Activated naive CD4-positive, alpha-beta T cell treated with anti-CD3 and anti-CD28 coated beads, Interleukin-2, amount 50 U/mL, for 24 hours (primary cell): ENCODE measurements around the gene FAM236C.
"Not testable (repeated sequence)": the region's sequence is repeated elsewhere in the genome, so short reads cannot be mapped to it uniquely, and the experiment has no call there.

Experiments
- H3K27ac Mint-ChIP-seq: one replicate; pipeline ENCODE4 v1.8.0; 2021; ENCODE audit warnings: mild to moderate bottlenecking, mixed read lengths
- H3K27me3 Mint-ChIP-seq: one replicate; pipeline ENCODE4 v1.8.0; 2021; ENCODE audit warnings: mixed read lengths
- H3K36me3 Mint-ChIP-seq: one replicate; pipeline ENCODE4 v1.8.0; 2021; ENCODE audit warnings: mixed read lengths
- H3K4me1 Mint-ChIP-seq: one replicate; pipeline ENCODE4 v1.8.0; 2021; ENCODE audit warnings: mixed read lengths
- H3K4me3 Mint-ChIP-seq: one replicate; pipeline ENCODE4 v1.8.0; 2021; ENCODE audit warnings: mild to moderate bottlenecking, mixed read lengths
- H3K9me3 Mint-ChIP-seq: one replicate; pipeline ENCODE4 v1.8.0; 2021; ENCODE audit warnings: mixed read lengths

FAM236C gene

DNA sequence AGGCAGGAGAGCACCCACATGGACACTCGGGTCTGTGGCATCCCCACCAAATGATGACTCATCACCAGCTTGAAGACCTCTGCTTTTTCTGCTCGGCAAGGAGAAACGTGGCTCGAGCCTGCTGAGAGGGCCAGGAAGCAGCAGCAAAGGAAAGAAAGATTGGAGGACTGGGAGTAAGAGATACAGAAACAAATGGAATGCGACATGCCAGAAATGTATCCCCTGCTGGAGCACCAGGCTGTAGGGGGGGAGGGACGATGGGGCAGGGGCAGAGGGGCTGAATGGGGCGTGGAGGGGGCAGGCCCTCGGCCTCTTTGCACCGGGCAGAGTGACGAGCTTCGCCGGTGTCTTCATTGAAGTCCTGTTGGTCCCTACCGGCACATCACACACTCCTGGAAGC, at the start of gene FAM236C:
FAM236C (plus strand) TSS at position 301 of the 400 bp plus-strand sequence. CDS start 100 bp downstream, outside the sequence.
- not testable (repeated sequence) for H3K27ac Mint-ChIP-seq, H3K9me3 Mint-ChIP-seq, H3K4me3 Mint-ChIP-seq, H3K4me1 Mint-ChIP-seq, H3K27me3 Mint-ChIP-seq, H3K36me3 Mint-ChIP-seq

DNA sequence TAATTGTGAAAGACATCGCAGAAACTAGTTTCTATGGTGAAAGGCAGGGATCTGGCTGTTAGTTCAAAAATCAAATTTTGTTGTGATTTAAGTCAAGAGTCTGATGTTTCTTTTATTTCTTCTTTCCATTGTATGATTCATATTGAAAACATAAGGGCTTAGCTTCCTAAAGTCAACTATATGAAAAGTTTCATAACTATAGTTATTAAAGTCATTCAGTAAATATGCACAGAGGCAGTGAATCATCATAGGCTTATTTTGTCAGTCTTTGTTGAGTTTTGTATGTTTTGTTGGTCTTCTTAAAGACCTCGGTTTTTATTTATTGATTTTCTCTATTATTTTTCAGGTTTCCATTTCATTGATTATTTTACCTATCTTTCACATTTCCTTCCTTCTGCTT, 29.5 kb upstream of the FAM236C start:
- H3K36me3 Mint-ChIP-seq, H3K4me1 Mint-ChIP-seq, H3K27me3 Mint-ChIP-seq, H3K9me3 Mint-ChIP-seq, H3K27ac Mint-ChIP-seq, H3K4me3 Mint-ChIP-seq: not testable (repeated sequence)

DNA sequence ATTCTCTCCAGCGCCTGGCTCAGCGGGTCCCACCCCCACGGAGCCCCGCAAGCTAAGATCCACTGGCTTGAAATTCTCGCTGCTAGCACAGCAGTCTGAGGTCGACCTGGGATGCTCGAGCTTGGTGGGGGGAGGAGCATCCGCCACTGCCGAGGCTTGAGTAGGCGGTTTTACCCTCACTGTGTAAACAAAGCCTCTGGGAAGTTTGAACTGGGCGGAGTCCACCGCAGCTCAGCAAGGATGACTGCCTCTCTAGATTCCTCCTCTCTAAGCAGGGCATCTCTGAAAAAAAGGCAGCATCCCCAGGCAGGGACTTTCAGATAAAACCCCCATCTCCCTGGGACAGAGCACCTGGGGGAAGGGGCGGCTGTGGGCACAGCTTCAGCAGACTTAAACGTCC, 22.7 kb upstream of the FAM236C start:
- not testable (repeated sequence) for H3K4me1 Mint-ChIP-seq, H3K27ac Mint-ChIP-seq, H3K9me3 Mint-ChIP-seq, H3K36me3 Mint-ChIP-seq, H3K27me3 Mint-ChIP-seq, H3K4me3 Mint-ChIP-seq

DNA sequence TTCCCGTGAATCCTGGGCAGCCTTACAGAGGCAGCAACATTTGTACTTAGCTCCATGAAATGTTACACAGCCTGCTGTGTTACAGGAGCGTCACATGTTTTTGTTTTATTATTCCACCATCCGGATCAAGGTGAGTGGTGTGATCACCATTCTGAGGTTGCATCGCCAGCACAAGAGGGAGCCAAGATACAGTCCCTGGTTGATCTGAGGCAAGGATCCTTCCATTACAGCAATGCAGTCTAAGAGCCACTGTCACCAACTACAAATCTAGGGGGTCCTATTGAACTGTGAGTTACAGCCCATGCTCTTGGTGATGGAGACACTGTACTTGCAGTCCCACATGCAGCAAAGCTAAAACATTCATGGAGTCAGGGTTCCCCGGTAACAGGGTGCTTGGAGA, 3.7 kb downstream of the FAM236C start:
- not testable (repeated sequence) for H3K27ac Mint-ChIP-seq, H3K36me3 Mint-ChIP-seq, H3K9me3 Mint-ChIP-seq, H3K4me3 Mint-ChIP-seq, H3K27me3 Mint-ChIP-seq, H3K4me1 Mint-ChIP-seq

DNA sequence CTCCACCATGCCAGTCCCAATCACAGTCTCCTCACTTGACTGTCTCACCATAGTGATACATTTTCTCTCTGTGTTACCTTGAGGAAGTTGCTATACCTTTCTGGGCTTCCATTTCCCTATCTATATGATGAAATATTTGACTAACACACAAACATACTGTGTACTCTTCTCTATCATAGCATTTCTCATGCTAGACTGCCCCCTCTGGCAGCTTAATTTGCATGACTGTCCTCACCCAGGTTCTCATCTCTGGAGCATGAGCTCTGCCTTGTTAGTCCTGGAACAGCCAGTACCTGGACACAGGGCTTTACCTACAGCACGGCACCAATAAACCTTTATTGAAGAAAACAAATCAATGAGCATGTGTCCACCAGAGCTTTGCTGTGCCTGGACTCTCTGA, 19.9 kb downstream of the FAM236C start:
- H3K27me3 Mint-ChIP-seq, result not testable (repeated sequence)

DNA sequence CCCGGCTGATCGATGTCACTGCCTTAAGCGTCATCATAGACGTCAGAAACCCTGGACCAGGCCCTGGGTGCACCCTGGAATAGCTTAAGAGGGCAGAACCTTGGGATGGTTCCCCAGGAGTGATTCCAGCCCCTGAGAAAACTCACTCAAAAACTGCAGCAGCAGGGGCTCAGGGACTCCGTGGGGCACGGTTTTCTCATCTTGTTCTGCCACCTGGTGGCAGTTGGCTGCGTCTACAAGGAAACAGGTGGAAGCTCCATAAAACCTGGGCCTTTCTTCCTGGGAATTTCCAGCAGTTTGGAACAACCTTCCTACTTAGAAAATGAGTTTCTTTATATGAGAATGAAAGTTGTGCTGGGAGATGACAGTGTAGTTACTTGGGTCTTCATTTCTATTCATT, 24.0 kb downstream of the FAM236C start:
- H3K9me3 Mint-ChIP-seq, H3K36me3 Mint-ChIP-seq, H3K4me1 Mint-ChIP-seq, H3K27ac Mint-ChIP-seq, H3K4me3 Mint-ChIP-seq, H3K27me3 Mint-ChIP-seq: not testable (repeated sequence)

More for the DNA sequence above, 19.9 kb downstream of the FAM236C start:
- H3K9me3 Mint-ChIP-seq, H3K4me3 Mint-ChIP-seq, H3K36me3 Mint-ChIP-seq, H3K27ac Mint-ChIP-seq, H3K4me1 Mint-ChIP-seq: not testable (repeated sequence)

DNA sequence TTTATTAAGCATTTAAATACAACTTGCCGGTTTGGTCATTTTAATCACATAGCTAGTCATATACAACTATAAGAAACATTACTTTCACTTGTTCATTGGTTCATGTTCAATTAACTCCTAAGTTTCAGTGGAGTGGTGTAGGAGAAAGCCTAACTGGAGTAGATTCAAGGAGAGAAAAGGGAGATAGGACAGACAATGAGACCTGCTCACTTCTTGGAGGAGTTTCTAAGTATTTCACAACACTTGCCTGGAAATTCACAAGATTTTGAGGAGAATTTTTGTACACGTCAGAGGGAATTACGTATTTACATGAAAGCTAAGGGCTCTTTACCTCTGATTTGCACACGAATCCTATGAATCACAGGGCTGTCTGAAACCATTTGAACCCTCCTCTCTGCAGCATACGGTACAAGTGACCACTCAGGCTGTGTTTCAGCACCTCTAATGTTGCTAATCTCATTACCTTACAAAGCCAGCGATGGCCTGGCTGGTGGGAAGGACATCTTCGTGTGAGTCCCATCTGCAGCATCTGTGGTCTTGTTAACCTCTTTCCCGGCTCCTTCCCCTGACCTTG, 24.6 kb downstream of the FAM236C start:
- not testable (repeated sequence) for H3K9me3 Mint-ChIP-seq, H3K27me3 Mint-ChIP-seq, H3K27ac Mint-ChIP-seq, H3K4me1 Mint-ChIP-seq, H3K36me3 Mint-ChIP-seq, H3K4me3 Mint-ChIP-seq

DNA sequence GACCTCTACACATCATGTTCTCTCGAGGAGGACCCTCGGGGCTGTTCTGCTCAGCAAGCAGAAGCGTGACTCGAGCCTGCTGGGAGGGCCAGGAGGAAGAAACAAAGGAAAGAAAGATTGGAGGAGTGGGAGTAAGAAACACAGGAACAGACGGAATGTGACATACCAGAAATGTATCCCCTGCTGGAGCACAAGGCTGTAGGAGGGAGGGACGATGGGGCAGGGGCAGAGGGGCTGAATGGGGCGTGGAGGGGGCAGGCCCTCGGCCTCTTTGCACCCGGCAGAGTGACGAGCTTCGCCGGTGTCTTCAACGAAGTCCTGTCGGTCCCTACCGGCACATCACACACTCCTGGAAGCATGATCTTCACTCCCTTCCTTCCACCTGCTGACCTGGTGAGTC, 25.5 kb downstream of the FAM236C start, which contains the start of gene FAM236A:
FAM236A (plus strand) TSS at position 301 of the 400 bp plus-strand sequence; CDS start at position 358, 57 bp downstream.
- H3K4me3 Mint-ChIP-seq, H3K9me3 Mint-ChIP-seq, H3K36me3 Mint-ChIP-seq, H3K27me3 Mint-ChIP-seq, H3K27ac Mint-ChIP-seq, H3K4me1 Mint-ChIP-seq: not testable (repeated sequence)

DNA sequence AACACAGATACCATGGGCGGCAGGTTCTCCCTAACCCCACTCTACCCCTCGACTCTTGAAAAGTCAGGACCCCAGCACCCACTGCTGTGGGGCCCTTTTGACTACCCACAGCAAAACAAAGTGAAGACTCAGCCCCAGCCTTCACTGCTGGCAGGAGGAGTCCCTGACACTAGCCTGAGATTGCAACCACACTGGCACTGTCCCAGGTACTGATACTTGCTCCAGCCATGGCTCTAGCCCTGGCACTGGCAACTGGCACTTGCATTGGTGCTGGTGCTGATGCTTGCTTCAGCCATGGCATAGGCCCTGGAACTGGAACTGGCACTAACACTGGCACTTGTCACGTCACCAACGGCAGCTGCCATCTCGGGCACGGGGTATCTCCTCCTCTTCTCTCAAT, 29.9 kb downstream of the FAM236C start:
- not testable (repeated sequence) for H3K27ac Mint-ChIP-seq, H3K27me3 Mint-ChIP-seq, H3K4me3 Mint-ChIP-seq, H3K36me3 Mint-ChIP-seq, H3K4me1 Mint-ChIP-seq, H3K9me3 Mint-ChIP-seq

DNA sequence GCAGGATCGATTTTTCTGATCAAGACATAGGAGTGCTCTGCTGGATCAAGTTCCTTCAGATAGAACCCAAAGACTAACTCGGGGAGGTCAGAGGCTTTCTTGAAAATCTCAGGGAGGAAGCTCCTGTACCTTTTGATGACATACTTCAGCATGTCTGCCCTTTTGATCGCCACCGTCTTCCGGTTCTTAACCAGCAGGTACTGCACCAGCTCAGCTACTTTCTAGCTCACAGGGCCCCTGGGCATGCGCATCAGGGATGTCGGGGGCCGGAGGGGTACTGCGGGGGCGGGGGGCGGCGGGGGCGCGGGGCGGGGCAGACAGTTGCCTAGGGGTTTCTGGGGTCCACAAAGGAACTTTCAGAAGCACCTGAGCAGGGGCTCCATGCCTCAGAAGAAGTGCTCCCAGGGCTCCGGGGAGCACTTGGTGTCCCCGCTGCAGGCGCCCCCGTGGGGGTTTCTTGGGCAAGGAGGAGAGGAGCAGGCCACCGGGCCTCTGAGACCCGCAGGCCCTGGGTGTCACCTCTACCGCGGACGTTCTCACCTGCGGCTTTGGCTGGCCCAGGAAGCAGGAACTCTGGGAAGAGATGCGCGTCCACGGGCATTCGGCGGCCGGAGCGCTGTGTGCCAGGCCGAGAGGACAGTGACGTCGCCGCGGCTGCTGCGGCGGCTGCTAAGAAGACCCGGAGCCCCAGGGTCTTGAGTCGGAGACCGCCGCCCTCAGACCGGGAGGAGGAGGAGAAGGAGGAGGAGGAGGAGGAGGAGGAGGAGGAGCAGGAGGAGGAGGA, 30.8 kb downstream of the FAM236C start:
- not testable (repeated sequence) for H3K4me1 Mint-ChIP-seq, H3K27ac Mint-ChIP-seq, H3K36me3 Mint-ChIP-seq, H3K27me3 Mint-ChIP-seq, H3K4me3 Mint-ChIP-seq, H3K9me3 Mint-ChIP-seq

DNA sequence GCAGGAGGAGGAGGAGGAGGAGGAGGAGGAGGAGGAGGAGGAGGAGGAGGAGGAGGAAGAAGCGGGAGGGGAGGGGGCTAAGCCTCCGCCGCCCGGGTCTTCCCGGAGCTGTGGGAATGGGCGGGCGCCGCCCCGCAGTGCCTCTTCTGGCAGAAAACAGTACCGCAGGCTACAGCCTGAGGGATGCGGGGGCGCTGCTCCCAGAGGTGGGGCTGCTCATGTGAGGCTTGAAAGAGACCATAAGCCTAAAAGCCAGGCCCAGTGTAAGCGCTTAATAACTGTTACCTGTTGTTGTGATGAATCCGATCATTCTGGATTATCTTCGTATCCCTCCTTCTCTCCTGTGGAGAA, 31.4 kb downstream of the FAM236C start, which contains the start of gene DMRTC1:
DMRTC1 (minus strand) TSS at position 19 of the 351 bp plus-strand sequence. CDS start 68,143 bp downstream, outside the sequence.
- H3K4me3 Mint-ChIP-seq, H3K27me3 Mint-ChIP-seq, H3K4me1 Mint-ChIP-seq, H3K9me3 Mint-ChIP-seq, H3K27ac Mint-ChIP-seq, H3K36me3 Mint-ChIP-seq: not testable (repeated sequence)

DNA sequence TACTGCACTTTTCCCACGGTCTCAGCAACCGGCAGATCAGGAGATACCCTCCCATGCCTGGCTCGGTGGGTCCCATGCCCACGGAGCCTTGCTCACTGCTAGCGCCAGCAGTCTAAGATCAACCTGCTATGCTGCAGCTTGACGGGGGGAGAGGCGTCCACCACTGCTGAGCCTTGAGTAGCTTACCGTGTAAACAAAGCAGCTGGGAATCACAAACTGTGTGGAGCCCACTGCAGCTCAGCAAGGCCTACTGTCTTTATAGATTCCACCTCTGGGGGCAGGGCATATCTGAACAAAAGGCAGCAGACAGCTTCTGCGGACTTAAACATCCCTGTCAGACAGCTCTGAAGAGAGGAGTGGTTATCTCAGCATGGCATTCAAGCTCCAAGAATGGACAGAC, 47.6 kb downstream of the FAM236C start:
- not testable (repeated sequence) for H3K27ac Mint-ChIP-seq, H3K9me3 Mint-ChIP-seq, H3K4me3 Mint-ChIP-seq, H3K4me1 Mint-ChIP-seq, H3K27me3 Mint-ChIP-seq, H3K36me3 Mint-ChIP-seq
